Psoas muscle (tissue), 8 donors: ENCODE data around the gene GINS1. TPM values are rescaled to one million over a fixed set of nuclear protein-coding genes. Genes with fewer than 3 reads are reported as not detected.

Source experiments
- ATAC-seq, 4 donors: fragments of 200-7000 bp; cut with Tn5 transposase; one replicate each; pipeline ENCODE4 v1.9.1; 2020; ENCODE audit warnings: moderate library complexity in 3 of 4, mild to moderate bottlenecking in 2 of 4
- DNase-seq, 2 donors: peaks; one replicate each; pipeline ENCODE4 v3.0.0-alpha.2; 2020
- H3K27ac ChIP-seq: fragments of 200-600 bp; one replicate; pipeline ENCODE4 v1.8.0; 2022
- H3K27me3 ChIP-seq, 3 donors: fragments of 200-600 bp in 1 of 3; one replicate each; pipeline versions ENCODE4 v1.6.1 to v1.8.0; 2013 to 2022; ENCODE audit warnings: low read length in 2 of 3, mild to moderate bottlenecking in 2 of 3, moderate library complexity in 1 of 3; ENCODE audit not compliant: insufficient read depth in 3 of 3
- H3K36me3 ChIP-seq, 2 donors: fragments of 200-600 bp in 1 of 2; one replicate each; pipeline versions ENCODE4 v1.6.1 to v1.8.0; 2013 to 2022; ENCODE audit warnings: low read depth in 1 of 2, mild to moderate bottlenecking in 1 of 2, moderate library complexity in 1 of 2; ENCODE audit not compliant: insufficient read depth in 1 of 2
- H3K4me1 ChIP-seq: fragments of 200-600 bp; one replicate; pipeline ENCODE4 v1.8.0; 2022
- H3K4me3 ChIP-seq: fragments of 200-600 bp; one replicate; pipeline ENCODE4 v1.8.0; 2022; ENCODE audit warnings: mild to moderate bottlenecking
- H3K9me3 ChIP-seq: fragments of 200-600 bp; one replicate; pipeline ENCODE4 v1.8.0; 2022
- WGBS, 3 donors: extraction: QIAGEN DNeasy Blood & Tissue Kit; methylation state at CpG; one replicate each; pipeline versions ENCODE4 v1.1.6 to v1.1.7; 2013; 5-methylcytosine and 5-hydroxymethylcytosine counted together
- intact Hi-C, 2 donors: fragments of 100-400 bp; cut with DNase I; formaldehyde crosslinking; loops; one replicate each; pipeline versions ENCODE4 v1.11.0 to v1.14.2; 2022
- polyA plus RNA-seq, 3 donors: library from polyadenylated mRNA; stranded (reverse); fragments of 200-250 nt; gene quantifications; one replicate each; pipeline ENCODE4 v1.2.3, GENCODE V29; 2013
- total RNA-seq, 4 donors: library from RNA; stranded (reverse); fragmentation: NEBNext Ultra II Directional in 2 of 4; extraction: Animal tissue kit (Norgen Biotek cat#: 25700) in 2 of 4; gene quantifications; one replicate each; pipeline versions ENCODE4 v1.2.1 to v1.2.4, GENCODE V29; 2021 to 2023
- TF ChIP-seq, protein P1 (sequence below): fragments of 200-600 bp; IDR thresholded peaks from one replicate; pipeline ENCODE4 v1.8.0; 2022; ENCODE audit warnings: antibody characterized with exemption
- donor health status: healthy with polysubstance abuse.
- donor health status: DM: no; HTN: no; CAD: no; lungs with moderate emphysema.
- donor health status: Bipolar disorder and iron deficiency.
- donor health status: healthy.
- donor health status: DM: yes; HTN: yes; CAD: no.
- donor health status: DM: no; HTN: no; CAD: no.
- donor health status: DM: no; HTN: no; CAD: no.
- donor health status: DM: yes; HTN: yes; CAD: no.

Gene GINS1
- total and polyA plus RNA-seq, 7 donors: 0.07 to 0.67 (median 0.17) TPM; not detected in 1

DNA sequence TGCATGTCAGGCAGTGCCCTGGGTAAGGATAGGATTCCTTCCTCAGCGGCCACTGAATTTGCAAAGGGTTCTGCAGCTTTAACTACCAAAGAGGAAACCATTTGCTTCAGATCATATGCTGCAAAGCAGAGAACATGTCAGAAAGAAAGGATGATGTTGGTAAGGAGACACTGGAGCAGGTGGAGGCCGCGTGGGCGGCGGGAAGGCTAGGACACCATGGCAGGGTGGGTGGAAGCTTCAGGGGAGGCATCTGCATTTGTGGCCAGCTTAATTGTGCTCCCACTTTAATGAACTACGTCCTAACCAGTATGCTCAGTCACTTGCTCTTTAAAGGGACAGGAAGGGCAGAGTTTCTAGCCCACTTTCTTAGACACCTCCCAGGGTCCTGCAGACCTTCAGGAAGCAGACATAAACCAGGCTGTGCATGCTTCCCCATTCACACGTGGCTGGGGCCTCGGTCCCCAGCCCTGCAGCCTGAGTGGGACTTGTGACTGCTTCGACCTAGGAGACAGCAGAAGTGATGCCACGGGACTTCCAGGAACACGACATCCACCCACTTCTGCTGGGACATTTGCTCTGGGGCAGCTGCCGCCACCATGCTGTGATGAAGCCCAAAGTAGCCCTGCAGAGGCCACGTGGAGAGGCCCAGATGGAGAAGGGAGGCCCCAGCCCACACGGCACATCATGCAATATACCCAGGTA, 76.1 kb downstream of the GINS1 start:
- no peaks in the 10 kb centered on the region for H3K27me3 ChIP-seq
- no peaks in the 10 kb centered on the region for H3K9me3 ChIP-seq
- ATAC-seq: no peak
- no peak overlapping the region for H3K27ac ChIP-seq
- peaks cover 0 to 5% of the 10 kb centered on the region in 2 donors for H3K36me3 ChIP-seq
- no peak for DNase-seq
- WGBS, 3 donors: 89 to 90% (median 89%) methylated on average over 14 of the region's 14 CpGs
- TF ChIP-seq, protein P1, sequence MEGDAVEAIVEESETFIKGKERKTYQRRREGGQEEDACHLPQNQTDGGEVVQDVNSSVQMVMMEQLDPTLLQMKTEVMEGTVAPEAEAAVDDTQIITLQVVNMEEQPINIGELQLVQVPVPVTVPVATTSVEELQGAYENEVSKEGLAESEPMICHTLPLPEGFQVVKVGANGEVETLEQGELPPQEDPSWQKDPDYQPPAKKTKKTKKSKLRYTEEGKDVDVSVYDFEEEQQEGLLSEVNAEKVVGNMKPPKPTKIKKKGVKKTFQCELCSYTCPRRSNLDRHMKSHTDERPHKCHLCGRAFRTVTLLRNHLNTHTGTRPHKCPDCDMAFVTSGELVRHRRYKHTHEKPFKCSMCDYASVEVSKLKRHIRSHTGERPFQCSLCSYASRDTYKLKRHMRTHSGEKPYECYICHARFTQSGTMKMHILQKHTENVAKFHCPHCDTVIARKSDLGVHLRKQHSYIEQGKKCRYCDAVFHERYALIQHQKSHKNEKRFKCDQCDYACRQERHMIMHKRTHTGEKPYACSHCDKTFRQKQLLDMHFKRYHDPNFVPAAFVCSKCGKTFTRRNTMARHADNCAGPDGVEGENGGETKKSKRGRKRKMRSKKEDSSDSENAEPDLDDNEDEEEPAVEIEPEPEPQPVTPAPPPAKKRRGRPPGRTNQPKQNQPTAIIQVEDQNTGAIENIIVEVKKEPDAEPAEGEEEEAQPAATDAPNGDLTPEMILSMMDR: no peak
- no peaks in the 10 kb centered on the region for H3K4me1 ChIP-seq
- intact Hi-C loops: no loop called here
- H3K4me3 ChIP-seq: no peak overlapping the region

DNA sequence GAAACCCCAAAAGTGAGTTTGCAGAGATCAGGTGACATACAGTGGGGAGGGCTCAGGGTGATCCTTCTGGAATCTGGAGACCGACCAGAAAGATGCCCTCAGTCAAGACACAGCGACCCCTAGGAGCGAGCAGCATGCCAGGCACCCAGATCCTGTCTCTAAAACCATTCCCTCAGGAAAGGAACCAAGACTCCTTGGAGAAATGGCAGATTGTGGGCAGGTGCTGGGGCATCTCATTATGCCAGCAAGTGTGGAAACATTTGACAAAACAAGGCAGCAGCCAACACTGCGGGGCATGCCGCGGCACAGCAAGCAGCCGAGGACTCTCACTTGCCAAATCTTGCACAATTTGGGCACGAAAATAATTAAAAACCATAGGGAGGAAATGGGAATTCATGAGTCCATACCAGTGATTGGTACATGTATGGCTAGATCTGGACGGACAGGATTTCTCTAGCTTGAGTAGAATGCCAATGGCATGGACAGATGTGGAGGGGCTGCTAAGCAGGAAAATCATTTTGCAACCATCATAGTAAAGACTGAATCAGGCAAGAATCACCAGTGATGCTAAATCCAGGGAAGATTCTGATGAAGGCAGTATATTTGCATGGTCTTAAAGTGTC, 76.9 kb downstream of the GINS1 start:
- no peak overlapping the region for H3K4me3 ChIP-seq
- DNase-seq (no peak), ATAC-seq (no peak)
- H3K4me1 ChIP-seq: no peaks in the 10 kb centered on the region
- 79 to 89% (median 84%) methylated on average over 9 of the region's 9 CpGs for WGBS, 3 donors
- TF ChIP-seq, protein P1: no peak
- intact Hi-C loops: no loop called here
- H3K27ac ChIP-seq: no peak overlapping the region
- H3K9me3 ChIP-seq: no peaks in the 10 kb centered on the region
- H3K36me3 ChIP-seq: peaks cover 0 to 5% of the 10 kb centered on the region in 2 donors
- H3K27me3 ChIP-seq: no peaks in the 10 kb centered on the region

DNA sequence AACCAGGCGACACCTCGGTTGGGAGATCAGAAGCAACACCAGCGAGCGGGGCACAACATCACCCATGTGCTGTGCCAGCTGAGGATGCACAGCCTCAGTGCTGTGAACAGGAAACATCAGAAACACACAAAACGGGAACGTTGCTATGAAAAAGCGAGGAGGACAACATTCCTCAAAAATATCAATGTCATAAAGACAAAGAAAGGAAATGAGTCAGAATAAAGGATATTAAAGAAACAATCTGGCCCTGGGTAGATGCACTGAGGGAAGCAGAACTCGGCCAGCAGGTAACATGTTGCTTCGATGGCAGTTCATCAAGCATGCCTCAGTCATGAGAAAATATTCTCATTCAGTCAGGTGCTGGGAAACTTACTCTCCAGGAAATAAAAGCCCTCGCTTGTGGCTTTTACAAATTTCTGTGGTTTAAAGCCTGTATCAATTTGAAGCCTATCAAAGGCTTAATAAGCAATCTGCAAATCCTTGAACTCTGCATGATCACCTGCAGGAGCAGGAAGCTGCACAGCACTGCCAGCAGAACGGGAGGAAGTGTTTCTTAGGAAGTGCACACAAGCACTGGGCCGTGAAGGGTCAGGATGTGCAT, 77.5 kb downstream of the GINS1 start:
- Histone ChIP-seq H3K9me3 (no peaks in the 10 kb centered on the region), H3K36me3 (peaks cover 0 to 5% of the 10 kb centered on the region in 2 donors), H3K4me3 (no peak overlapping the region), H3K27me3 (no peaks in the 10 kb centered on the region), H3K4me1 (no peaks in the 10 kb centered on the region), H3K27ac (no peak overlapping the region)
- intact Hi-C loops: no loop called here
- ATAC-seq (no peak), DNase-seq (no peak)
- TF ChIP-seq, protein P1: no peak
- 63 to 72% (median 66%) methylated on average over 12 of the region's 12 CpGs for WGBS, 3 donors

DNA sequence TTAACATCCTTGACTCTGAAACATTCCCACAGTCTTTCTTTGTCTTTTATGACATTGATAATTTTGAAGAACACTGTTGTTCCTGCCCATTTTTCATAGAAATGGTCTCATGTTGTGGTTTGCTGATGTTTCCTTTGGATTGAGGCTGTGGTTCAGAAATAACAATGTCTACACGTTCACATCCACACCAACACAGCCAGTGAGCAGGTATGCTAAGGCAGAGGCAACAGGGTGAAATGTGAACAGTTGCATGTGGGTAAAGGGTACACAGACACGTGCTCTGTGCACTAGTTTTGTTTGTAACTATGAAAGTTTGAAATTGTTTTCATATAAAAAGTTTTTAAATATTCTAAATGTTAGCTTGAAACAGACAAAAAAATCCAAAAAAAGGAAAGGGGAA, 78.4 kb downstream of the GINS1 start:
- H3K27me3 ChIP-seq: no peaks in the 10 kb centered on the region
- ATAC-seq: no peak
- 66 to 80% (median 77%) methylated on average over 2 of the region's 2 CpGs for WGBS, 3 donors
- H3K4me3 ChIP-seq: no peak overlapping the region
- no peak overlapping the region for H3K27ac ChIP-seq
- H3K9me3 ChIP-seq: no peaks in the 10 kb centered on the region
- peaks cover 0 to 5% of the 10 kb centered on the region in 2 donors for H3K36me3 ChIP-seq
- intact Hi-C loops: no loop called here
- DNase-seq: no peak
- H3K4me1 ChIP-seq: no peaks in the 10 kb centered on the region
- TF ChIP-seq, protein P1: no peak
